HepG2 (cell line): ENCODE results near the gene PFKFB2. TPM values are rescaled to one million over a fixed set of nuclear protein-coding genes. Genes with fewer than 3 reads are reported as not detected.

Source experiments
- AHDC1 ChIP-seq: sonication (generic); formaldehyde crosslinking; IDR thresholded peaks from 2 replicates; pipeline ENCODE4 v1.5.1; 2020; ENCODE audit warnings: mild to moderate bottlenecking, missing genetic modification reagents, borderline replicate concordance
- ASH2L ChIP-seq: fragments of 300-600, 200-600 bp; sonication (generic); IDR thresholded peaks from 2 replicates; pipeline ENCODE4 v1.7.0; 2017; ENCODE audit warnings: low read depth, mild to moderate bottlenecking, moderate library complexity, mixed read lengths, low read length; ENCODE audit not compliant: insufficient read length
- CCDC6 ChIP-seq: sonication (generic); formaldehyde crosslinking; IDR thresholded peaks from 2 replicates; pipeline ENCODE4 v1.8.1; 2022; ENCODE audit warnings: mild to moderate bottlenecking, missing genetic modification reagents, moderate library complexity
- CREB1 ChIP-seq, 2 experiments: fragments of 450-650 bp in 1 of 2; IDR thresholded peaks; 2 replicates each; pipeline ENCODE4 v1.6.1; 2016 to 2017; ENCODE audit warnings: control low read depth in 1 of 2, mild to moderate bottlenecking in 1 of 2, missing compliant biosample characterization in 1 of 2, missing genetic modification characterization in 1 of 2
- ELF1 ChIP-seq: sonication (generic); formaldehyde crosslinking; IDR thresholded peaks from 2 replicates; pipeline ENCODE4 v1.4.0; 2020; ENCODE audit warnings: missing genetic modification reagents
- MLXIP ChIP-seq: sonication (generic); formaldehyde crosslinking; IDR thresholded peaks from 2 replicates; pipeline ENCODE4 v1.9.0; 2021; ENCODE audit warnings: missing genetic modification reagents, borderline replicate concordance
- NFE2L1 ChIP-seq: sonication (generic); formaldehyde crosslinking; IDR thresholded peaks from 2 replicates; pipeline ENCODE4 v1.4.0; 2020; ENCODE audit warnings: missing genetic modification reagents, mild to moderate bottlenecking, borderline replicate concordance
- PCBP1 ChIP-seq: fragments of 200-400 bp; formaldehyde crosslinking; IDR thresholded peaks from 2 replicates; pipeline ENCODE4 v1.6.1; 2017; ENCODE audit warnings: mild to moderate bottlenecking, low read depth, low read length, borderline replicate concordance
- TCF7 ChIP-seq: sonication (generic); IDR thresholded peaks from 2 replicates; pipeline ENCODE4 v1.6.1; 2016; ENCODE audit warnings: antibody characterized with exemption, low read depth
- ZNF333 ChIP-seq: sonication (generic); formaldehyde crosslinking; IDR thresholded peaks from 2 replicates; pipeline ENCODE4 v1.4.0; 2020; ENCODE audit warnings: mild to moderate bottlenecking, missing genetic modification reagents, borderline replicate concordance
- ZNF362 ChIP-seq: sonication (generic); formaldehyde crosslinking; IDR thresholded peaks from 2 replicates; pipeline ENCODE4 v1.4.0; 2020; ENCODE audit warnings: missing genetic modification reagents, mild to moderate bottlenecking, borderline replicate concordance
- ZNF546 ChIP-seq: sonication (generic); formaldehyde crosslinking; conservative IDR thresholded peaks from 2 replicates; pipeline ENCODE4 v1.8.1; 2023; ENCODE audit warnings: mild to moderate bottlenecking, missing genetic modification reagents
- ZNF572 ChIP-seq: sonication (generic); formaldehyde crosslinking; IDR thresholded peaks from 2 replicates; pipeline ENCODE4 v1.5.1; 2020; ENCODE audit warnings: mild to moderate bottlenecking, missing genetic modification reagents
- ZSCAN5A ChIP-seq: sonication (generic); formaldehyde crosslinking; IDR thresholded peaks from 2 replicates; pipeline ENCODE4 v1.8.0; 2022; ENCODE audit warnings: mild to moderate bottlenecking, missing genetic modification reagents, borderline replicate concordance
- polyA plus RNA-seq, 8 experiments: library from polyadenylated mRNA; depleted of rRNA in 3 of 8; stranded (reverse) in 7 of 8; unstranded in 1 of 8; fragments of >200 nt; fragmentation: Illumina TruSeq in 4 of 8; extraction: Trizol in 4 of 8; gene quantifications; 2 replicates each; pipeline versions ENCODE4 v1.2.1 to v1.2.3, GENCODE V29; 2011 to 2016; ENCODE audit warnings: low read depth in 4 of 8, missing spikeins in 1 of 8, mixed read lengths in 1 of 8; ENCODE audit not compliant: insufficient read depth in 1 of 8
- total RNA-seq, 5 experiments: library from RNA; depleted of rRNA; stranded (reverse); fragments of >200 nt; fragmentation: Illumina TruSeq; extraction: Trizol; gene quantifications; 2 replicates each; pipeline ENCODE4 v1.2.3, GENCODE V29; 2016; ENCODE audit warnings: low read depth in 1 of 5

Gene PFKFB2
- total and polyA plus RNA-seq, 2 of the 13 experiments (the other 11 are each of a cell fraction or from before 2014, with no cell fraction given) = 4.6 to 10.6 TPM

GRCh38 chr1:207050480-207051190, 2.4 kb upstream of the PFKFB2 start (continued):
- no peak for TF ChIP-seq AHDC1 (CRISPR knock-in tag)
- TF ChIP-seq ZNF333 = 0 out of 2 replicates have a peak, but pooled peaks have one; percentile 28
- no peak for TF ChIP-seq MLXIP (CRISPR knock-in tag)
- no peak for TF ChIP-seq CREB1 (IDR thresholded peaks at IDR 0.05)
- TF ChIP-seq CREB1 (CRISPR knock-in tag; IDR thresholded peaks at IDR 0.05) = 0 out of 2 replicates have a peak, but pooled peaks have one; percentile 14
- TF ChIP-seq NFE2L1 (CRISPR knock-in tag) = no peak
- 0 out of 2 replicates have a peak, but pooled peaks have one; percentile 58 for TF ChIP-seq ZSCAN5A (CRISPR knock-in tag)
- peak; percentile 7; the same call in 1 of the 2 replicates for TF ChIP-seq ELF1
- TF ChIP-seq CCDC6 (CRISPR knock-in tag) = 0 out of 2 replicates have a peak, but pooled peaks have one; percentile 60
- TF ChIP-seq ZNF362 = peak; percentile 41; the same call in 1 of the 2 replicates
- TF ChIP-seq ZNF572 (CRISPR knock-in tag) = peak; percentile 71; the same call in 1 of the 2 replicates
- TF ChIP-seq PCBP1 = 0 out of 2 replicates have a peak, but pooled peaks have one; percentile 51
- 0 out of 2 replicates have a peak, but pooled peaks have one; percentile 63 for TF ChIP-seq ZNF546 (CRISPR knock-in tag)
- TF ChIP-seq TCF7 = no peak
- peak; percentile 82 for TF ChIP-seq ASH2L
